ENCODE measurements around the gene RPS6KA5.
A peak's percentile ranks its signal among the peaks of the same experiment; 100 is the strongest.
"Not testable (repeated sequence)": the region's sequence is repeated elsewhere in the genome, so short reads cannot be mapped to it uniquely, and the experiment has no call there.

The RPS6KA5 gene

DNA sequence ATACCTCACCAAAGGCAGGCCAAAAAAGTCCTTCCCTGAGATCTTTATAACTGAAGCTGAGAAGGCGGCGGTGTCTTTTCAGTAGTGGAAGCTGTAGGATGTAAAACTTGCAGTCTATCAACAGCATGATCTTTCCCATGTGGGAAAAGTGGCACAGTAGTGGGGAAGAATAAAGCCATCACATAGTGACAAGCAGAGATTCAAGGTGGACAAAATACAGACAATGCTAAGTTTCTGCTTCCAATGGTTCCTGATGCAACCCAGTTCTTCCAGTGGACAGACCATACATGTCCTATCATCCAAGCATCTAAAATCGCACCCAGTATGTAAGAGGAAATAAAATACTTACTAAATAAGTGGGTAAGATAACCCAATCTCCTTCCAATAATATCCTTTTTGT, 4.1 kb downstream of the RPS6KA5 start:
- DNase-seq, result no peak
- Mint-ChIP-seq H3K27me3 (no peaks in the 10 kb centered on the region), H3K36me3 (no peaks in the 10 kb centered on the region), H3K9me3 (no peaks in the 10 kb centered on the region), H3K27ac (no peak overlapping the region), H3K4me1 (peaks cover 11 to 12% of the 10 kb centered on the region in 2 donors), H3K4me3 (no peak overlapping the region)
- no peak for ATAC-seq (replicated peaks)

DNA sequence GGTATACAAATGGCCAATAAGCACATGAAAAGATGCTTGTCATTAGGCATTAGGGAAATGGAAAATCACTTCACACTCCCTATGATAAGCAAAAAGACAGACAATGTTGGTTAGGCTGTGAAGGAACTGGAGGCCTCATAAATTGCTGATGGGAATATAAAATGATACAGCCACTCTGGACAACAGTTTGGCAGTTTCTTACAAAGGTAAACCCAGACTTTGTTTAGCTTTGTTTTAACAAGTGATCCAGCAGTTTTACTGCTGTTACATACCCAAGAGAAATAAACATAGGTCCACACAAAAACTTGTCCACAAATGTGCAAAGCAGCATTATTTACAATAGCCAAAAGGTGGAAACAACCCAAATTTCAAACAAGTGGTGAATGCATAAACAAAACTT, 5.4 kb downstream of the RPS6KA5 start:
- no peak for DNase-seq
- no peak for ATAC-seq (replicated peaks)
- Mint-ChIP-seq H3K9me3 (no peaks in the 10 kb centered on the region), H3K27ac (no peak overlapping the region), H3K4me1 (peaks cover 11 to 12% of the 10 kb centered on the region in 2 donors), H3K27me3 (no peaks in the 10 kb centered on the region), H3K4me3 (no peak overlapping the region), H3K36me3 (no peaks in the 10 kb centered on the region)

DNA sequence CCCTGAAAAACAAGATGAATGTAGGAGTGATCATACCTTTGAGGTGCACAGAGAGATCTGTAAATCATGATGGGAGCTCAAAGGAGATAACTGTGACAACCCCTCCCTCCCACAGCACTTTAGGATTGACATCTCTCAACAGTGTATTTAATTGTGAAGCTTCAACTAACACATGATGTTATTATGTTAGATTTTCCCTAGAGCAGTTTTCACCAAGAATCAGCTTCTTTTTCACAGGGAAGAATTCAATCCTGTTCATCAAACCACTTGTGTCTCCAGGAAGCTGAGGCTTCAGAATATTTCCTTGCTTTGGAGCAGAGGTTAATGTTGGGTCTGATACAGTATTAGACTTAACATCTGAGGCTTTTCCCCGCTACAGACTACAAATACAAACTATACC, 11.8 kb downstream of the RPS6KA5 start:
- Mint-ChIP-seq H3K27ac (peak overlapping the region; percentile 25), H3K4me3 (peak overlapping the region in 1 of 2 donors; percentile 11), H3K36me3 (no peaks in the 10 kb centered on the region), H3K4me1 (peaks cover 30 to 37% of the 10 kb centered on the region in 2 donors), H3K9me3 (no peaks in the 10 kb centered on the region), H3K27me3 (no peaks in the 10 kb centered on the region)
- no peak for DNase-seq
- ATAC-seq (replicated peaks), result no peak

DNA sequence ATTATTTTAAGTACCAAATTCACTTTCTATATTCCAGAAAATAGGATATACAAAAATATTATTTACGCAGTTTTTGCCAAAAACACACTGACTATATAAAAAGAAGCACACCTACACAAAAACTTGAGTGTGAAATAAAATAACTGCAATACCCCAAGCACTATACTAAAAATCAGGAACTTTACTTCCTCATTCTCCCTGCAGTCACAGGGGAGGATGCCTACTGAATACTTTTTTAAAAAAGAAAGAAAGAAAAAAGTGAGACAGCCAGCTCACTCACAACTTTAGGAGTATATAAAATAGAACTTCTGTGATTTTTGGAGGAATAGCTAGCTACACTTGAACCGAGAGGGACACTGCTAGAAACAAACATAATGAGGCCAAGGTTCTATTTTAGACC, 12.2 kb downstream of the RPS6KA5 start:
- peaks cover 28 to 38% of the 10 kb centered on the region in 2 donors for H3K4me1 Mint-ChIP-seq
- peak overlapping the region in 1 of 2 donors; percentile 11 for H3K4me3 Mint-ChIP-seq
- ATAC-seq (replicated peaks) (no peak), DNase-seq (no peak)
- H3K27me3 Mint-ChIP-seq, result no peaks in the 10 kb centered on the region
- H3K36me3 Mint-ChIP-seq, result no peaks in the 10 kb centered on the region
- H3K9me3 Mint-ChIP-seq, result no peaks in the 10 kb centered on the region
- H3K27ac Mint-ChIP-seq, result peak overlapping the region; percentile 25

DNA sequence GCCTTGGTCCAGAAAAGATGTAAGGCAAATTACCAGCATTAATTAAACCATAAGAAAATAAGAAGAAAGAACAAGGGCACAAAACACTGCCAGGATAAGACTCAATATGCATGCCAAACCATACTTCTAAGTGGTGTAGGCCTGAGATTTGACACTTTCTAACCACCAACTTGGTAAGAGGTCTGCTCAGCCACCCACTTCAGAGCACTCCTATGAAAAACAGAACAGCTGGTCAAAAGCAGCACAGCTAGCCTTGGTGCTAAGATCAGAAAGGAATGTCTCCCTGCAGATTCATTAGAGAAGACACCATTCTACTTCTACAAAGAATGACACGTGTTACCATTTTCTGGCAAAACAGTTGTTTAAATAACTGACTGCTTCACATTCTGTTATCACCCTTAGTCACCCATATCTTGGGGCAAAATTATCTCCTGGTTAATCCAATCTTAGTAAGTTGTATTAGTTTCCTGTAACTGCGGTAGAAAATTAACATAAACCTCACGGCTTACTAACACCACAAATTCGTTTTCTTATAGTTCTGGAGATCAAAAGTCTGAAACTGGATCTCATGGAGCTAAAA, 13.2 kb downstream of the RPS6KA5 start:
- Mint-ChIP-seq H3K4me1 (peaks cover 30 to 46% of the 10 kb centered on the region in 2 donors), H3K27me3 (no peaks in the 10 kb centered on the region), H3K27ac (peak overlapping the region; percentile 83), H3K4me3 (peak overlapping the region in 1 of 2 donors; percentile 26), H3K9me3 (no peaks in the 10 kb centered on the region), H3K36me3 (no peaks in the 10 kb centered on the region)
- DNase-seq (no peak), ATAC-seq (replicated peaks) (peak; percentile 57 to 68)

DNA sequence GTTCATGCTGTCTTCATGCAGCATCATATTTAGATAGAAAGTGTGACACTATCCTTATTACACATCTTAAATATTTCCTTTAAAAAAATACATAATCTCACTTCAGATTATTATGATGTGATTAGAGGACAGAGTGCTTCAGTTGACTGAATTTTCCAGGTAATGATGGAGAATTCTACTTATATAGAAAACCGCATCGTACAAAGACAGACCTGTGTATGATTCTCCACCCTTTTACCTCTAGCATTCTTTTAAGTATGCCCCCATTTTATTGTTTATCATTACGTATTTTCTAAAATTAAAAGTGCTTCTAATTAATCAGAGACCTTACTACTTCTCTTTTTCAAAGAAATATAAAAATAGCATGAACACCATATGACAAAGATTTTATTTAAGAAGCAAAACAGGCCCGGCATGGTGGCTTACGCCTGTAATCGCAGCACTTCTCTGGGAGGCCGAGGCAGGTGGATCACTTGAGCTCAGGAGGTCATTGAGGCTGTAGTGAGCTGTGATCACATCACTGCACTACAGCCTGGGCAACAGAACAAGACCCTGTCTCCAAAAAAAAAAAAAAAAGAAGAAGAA, 13.9 kb downstream of the RPS6KA5 start:
- H3K4me1 Mint-ChIP-seq, result peaks cover 30 to 46% of the 10 kb centered on the region in 2 donors
- H3K4me3 Mint-ChIP-seq, result peak overlapping the region in 1 of 2 donors; percentile 52
- peak overlapping the region; percentile 86 for H3K27ac Mint-ChIP-seq
- no peaks in the 10 kb centered on the region for H3K36me3 Mint-ChIP-seq
- no peaks in the 10 kb centered on the region for H3K27me3 Mint-ChIP-seq
- H3K9me3 Mint-ChIP-seq, result no peaks in the 10 kb centered on the region
- ATAC-seq (replicated peaks) (peak; percentile 48 to 61), DNase-seq (no peak)

DNA sequence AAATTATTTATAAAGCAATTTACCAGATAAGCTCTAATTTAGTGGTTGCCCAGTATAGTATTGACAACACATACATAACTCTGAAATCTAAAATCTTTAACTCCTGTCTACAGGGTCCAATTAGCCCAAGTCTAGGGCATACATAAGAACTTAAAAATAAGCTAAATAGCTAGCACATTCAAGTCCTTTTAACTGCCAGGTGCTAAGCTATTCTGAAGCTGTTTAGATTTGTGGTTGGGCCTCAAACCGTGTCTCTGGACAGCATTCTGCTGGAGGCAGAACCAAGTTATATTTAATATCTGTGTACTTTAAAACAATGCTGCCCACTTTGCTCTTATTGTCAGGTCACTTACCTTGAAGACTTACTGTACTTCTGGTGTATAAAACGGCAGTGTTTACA, 19.0 kb downstream of the RPS6KA5 start:
- ATAC-seq (replicated peaks), result no peak
- DNase-seq, result no peak
- Mint-ChIP-seq H3K4me3 (no peak overlapping the region), H3K4me1 (peaks cover 30 to 35% of the 10 kb centered on the region in 2 donors), H3K9me3 (no peaks in the 10 kb centered on the region), H3K36me3 (peaks cover 0 to 2% of the 10 kb centered on the region in 2 donors), H3K27me3 (no peaks in the 10 kb centered on the region), H3K27ac (no peak overlapping the region)

DNA sequence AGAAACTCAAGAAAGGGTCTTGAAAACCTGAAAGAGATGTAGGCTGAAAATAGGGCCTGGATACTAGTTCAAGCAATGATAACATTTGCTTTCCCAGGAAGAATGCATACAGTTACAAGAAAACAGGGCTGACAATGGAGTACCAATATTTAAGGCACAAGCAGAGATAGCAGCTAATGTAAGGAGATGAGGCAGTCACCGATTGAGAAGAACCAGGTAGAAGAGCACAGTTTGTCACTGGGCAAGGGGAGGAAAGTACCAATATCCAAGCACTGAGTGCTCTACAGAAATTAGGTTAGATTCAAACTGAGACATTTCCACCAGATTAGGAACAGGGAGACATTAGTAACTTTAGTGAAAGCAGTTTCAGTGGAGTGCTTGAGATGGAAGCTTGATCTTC, 19.9 kb downstream of the RPS6KA5 start:
- no peak for ATAC-seq (replicated peaks)
- H3K4me1 Mint-ChIP-seq, result peaks cover 32 to 37% of the 10 kb centered on the region in 2 donors
- no peaks in the 10 kb centered on the region for H3K9me3 Mint-ChIP-seq
- DNase-seq, result no peak
- H3K36me3 Mint-ChIP-seq, result peaks cover 0 to 2% of the 10 kb centered on the region in 2 donors
- no peak overlapping the region for H3K4me3 Mint-ChIP-seq
- H3K27ac Mint-ChIP-seq, result no peak overlapping the region
- no peaks in the 10 kb centered on the region for H3K27me3 Mint-ChIP-seq

DNA sequence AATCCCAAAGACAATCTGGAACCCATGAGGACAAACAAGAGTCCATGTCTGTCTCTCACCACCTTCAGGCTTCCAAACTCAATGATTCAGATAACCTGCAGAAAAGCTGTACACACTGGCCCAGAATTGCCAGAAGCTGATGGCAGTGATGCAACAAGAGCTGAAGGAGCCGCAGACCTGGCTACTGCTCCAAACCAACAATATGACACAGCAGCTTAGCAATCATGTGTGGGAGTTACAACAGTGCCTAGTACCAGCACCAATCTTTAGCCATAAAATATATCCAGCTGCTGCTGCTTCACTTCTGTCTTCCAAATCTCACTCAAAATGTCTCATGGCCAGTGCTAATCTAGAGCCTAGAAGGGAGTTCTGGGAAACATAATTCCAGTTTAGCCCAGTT, 22.0 kb downstream of the RPS6KA5 start:
- no peaks in the 10 kb centered on the region for H3K27me3 Mint-ChIP-seq
- DNase-seq (no peak), ATAC-seq (replicated peaks) (no peak)
- no peak overlapping the region for H3K27ac Mint-ChIP-seq
- H3K9me3 Mint-ChIP-seq, result no peaks in the 10 kb centered on the region
- peaks cover 41 to 45% of the 10 kb centered on the region in 2 donors for H3K4me1 Mint-ChIP-seq
- peaks cover 0 to 2% of the 10 kb centered on the region in 2 donors for H3K36me3 Mint-ChIP-seq
- H3K4me3 Mint-ChIP-seq, result no peak overlapping the region

DNA sequence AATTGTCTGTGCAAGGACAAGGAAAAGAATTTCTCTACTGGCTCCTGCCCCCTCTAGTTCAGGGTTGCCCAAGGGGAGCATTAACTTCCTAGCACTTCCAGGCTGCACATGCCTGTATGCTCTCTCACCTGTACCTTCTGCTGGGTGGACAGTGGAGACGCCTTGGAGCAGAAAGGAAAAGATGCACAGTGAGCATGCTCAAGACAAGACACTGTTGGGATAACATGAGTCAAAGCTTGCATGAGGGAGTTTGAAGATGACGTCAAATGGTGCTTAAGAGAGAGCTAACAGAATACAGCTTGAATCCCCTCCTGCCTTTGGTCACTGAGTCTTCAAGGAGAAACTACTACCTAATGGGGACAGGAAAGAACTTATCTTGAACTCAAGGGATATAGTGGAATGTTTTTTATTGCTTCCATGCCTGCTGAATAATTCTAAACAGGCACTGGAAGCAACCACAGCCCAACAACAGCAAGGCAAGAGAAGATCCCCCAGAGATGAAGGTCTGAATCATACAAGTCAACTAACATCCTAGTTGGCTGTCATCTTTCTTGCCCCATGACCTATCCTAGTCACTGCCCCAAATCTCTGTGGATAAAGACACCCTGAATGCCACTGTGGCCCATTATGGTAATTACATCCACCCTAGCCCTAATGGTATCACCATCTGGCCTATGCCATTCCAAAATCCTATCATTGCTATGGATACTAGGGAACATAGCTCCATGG, 23.5 kb downstream of the RPS6KA5 start:
- peak in 1 of 2 donors; percentile 42 for ATAC-seq (replicated peaks)

DNA sequence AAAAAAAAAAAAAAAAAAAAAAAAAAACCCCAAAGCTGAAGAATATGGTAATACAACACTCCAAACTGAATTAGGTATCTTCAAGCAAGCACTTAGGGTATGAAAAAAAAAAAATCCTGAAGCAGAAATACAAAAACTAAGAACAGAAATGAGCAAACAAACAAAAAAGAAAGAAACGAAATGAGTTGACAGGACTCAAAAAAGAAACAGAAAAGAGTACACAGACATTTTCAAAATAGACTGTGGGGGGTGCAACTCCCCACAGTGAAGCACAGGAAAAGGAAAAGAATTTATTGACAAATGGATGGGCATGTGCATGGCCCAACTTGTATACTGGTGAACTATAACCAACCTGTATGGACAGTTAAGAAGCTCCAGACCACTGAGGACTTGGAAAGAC, 24.6 kb downstream of the RPS6KA5 start:
- H3K36me3 Mint-ChIP-seq, result peaks cover 0 to 2% of the 10 kb centered on the region in 2 donors
- no peaks in the 10 kb centered on the region for H3K9me3 Mint-ChIP-seq
- no peak for DNase-seq
- H3K27me3 Mint-ChIP-seq, result no peaks in the 10 kb centered on the region
- peaks cover 39 to 50% of the 10 kb centered on the region in 2 donors for H3K4me1 Mint-ChIP-seq
- H3K4me3 Mint-ChIP-seq, result no peak overlapping the region
- peak; percentile 50 to 54 for ATAC-seq (replicated peaks)
- peak overlapping the region; percentile 32 for H3K27ac Mint-ChIP-seq

More for the DNA sequence above, 23.5 kb downstream of the RPS6KA5 start:
- peaks cover 38 to 45% of the 10 kb centered on the region in 2 donors for H3K4me1 Mint-ChIP-seq
- no peak overlapping the region for H3K4me3 Mint-ChIP-seq
- peaks cover 0 to 2% of the 10 kb centered on the region in 2 donors for H3K36me3 Mint-ChIP-seq
- no peaks in the 10 kb centered on the region for H3K27me3 Mint-ChIP-seq
- no peak overlapping the region for H3K27ac Mint-ChIP-seq
- no peak for DNase-seq
- H3K9me3 Mint-ChIP-seq, result no peaks in the 10 kb centered on the region

DNA sequence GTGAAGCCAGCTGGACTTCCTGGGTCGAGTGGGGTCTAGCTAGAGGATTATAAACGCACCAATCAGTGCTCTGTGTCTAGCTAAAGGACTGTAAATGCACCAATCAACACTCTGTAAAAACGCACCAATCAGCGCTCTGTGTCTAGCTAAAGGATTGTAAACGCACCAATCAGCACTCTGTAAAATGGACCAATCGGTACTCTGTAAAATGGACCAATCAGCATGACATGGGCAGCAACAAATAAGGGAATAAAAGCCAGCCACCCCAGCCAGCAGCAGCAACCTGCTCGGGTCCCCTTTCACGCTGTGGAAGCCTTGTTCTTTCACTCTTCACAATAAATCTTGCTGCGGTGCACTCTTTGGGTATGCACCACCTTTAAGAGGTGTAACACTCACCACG, 26.1 kb downstream of the RPS6KA5 start:
- peaks cover 39 to 60% of the 10 kb centered on the region in 2 donors for H3K4me1 Mint-ChIP-seq
- not testable (repeated sequence) for H3K4me3 Mint-ChIP-seq; H3K36me3 Mint-ChIP-seq; ATAC-seq (replicated peaks); H3K27ac Mint-ChIP-seq; H3K9me3 Mint-ChIP-seq; H3K27me3 Mint-ChIP-seq; DNase-seq

DNA sequence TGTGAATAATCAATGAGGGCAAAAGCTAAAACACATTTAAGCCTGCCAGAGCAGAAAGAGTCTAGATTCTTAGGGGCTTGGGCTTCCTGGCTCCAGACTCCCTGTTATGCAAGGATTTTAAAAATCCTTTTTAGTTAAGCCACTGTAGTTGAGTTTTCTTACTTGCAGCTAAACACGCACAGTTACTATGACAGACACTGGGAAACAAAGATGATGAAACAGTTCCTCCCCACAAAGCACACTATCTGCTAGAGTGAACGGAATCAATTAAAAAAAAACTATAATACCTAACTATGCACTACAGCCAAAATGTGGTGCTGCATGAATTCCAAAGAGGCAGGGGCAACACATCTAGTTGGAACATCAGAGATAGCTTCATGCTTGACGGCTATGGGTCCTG, 28.2 kb downstream of the RPS6KA5 start:
- no peak overlapping the region for H3K27ac Mint-ChIP-seq
- no peaks in the 10 kb centered on the region for H3K27me3 Mint-ChIP-seq
- H3K4me3 Mint-ChIP-seq, result no peak overlapping the region
- no peaks in the 10 kb centered on the region for H3K9me3 Mint-ChIP-seq
- no peak for DNase-seq
- no peak for ATAC-seq (replicated peaks)
- peaks cover 33 to 56% of the 10 kb centered on the region in 2 donors for H3K4me1 Mint-ChIP-seq
- no peaks in the 10 kb centered on the region for H3K36me3 Mint-ChIP-seq

DNA sequence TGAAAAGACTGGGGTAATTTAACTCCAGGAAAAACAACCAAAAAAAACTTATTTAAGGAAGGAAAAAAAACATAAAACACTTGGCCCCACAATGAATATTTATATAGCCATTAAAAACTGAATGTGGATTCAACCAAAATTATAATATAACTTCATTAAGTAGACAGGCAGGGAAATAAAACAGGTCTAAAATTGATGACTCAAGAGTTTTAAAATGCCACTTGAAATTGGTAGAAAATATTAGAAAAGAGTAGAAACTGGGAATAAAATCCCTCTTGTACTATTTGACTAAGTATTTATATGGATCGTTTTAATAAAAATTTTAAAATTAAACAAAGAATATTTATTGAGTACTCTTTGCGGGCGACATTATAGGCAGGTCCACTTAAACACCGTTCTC, 28.8 kb downstream of the RPS6KA5 start:
- H3K9me3 Mint-ChIP-seq, result no peaks in the 10 kb centered on the region
- peaks cover 0 to 2% of the 10 kb centered on the region in 2 donors for H3K36me3 Mint-ChIP-seq
- peaks cover 33 to 59% of the 10 kb centered on the region in 2 donors for H3K4me1 Mint-ChIP-seq
- no peak for DNase-seq
- no peak overlapping the region for H3K27ac Mint-ChIP-seq
- ATAC-seq (replicated peaks), result no peak
- H3K4me3 Mint-ChIP-seq, result no peak overlapping the region
- no peaks in the 10 kb centered on the region for H3K27me3 Mint-ChIP-seq
